OCI-LY1 (cell line): ENCODE measurements around the gene MYO5B.

Experiments
- H2AFZ ChIP-seq: fragments of 200-600 bp; sonication (generic), shearing (Covaris generic); 2 replicates; pipeline ENCODE4 v1.6.0; 2014; ENCODE audit warnings: antibody characterized with exemption, mild to moderate bottlenecking, low read length
- H3F3A ChIP-seq: fragments of 200-600 bp; sonication (generic), shearing (Covaris generic); 2 replicates; pipeline ENCODE4 v1.6.0; 2014; ENCODE audit warnings: mild to moderate bottlenecking, antibody characterized with exemption, low read length, moderate library complexity; ENCODE audit not compliant: insufficient read depth
- H3K27ac ChIP-seq: fragments of 200-600 bp; sonication (generic); 2 replicates; pipeline ENCODE4 v1.5.1; 2014; ENCODE audit warnings: low read length, mixed run types, mild to moderate bottlenecking, low read depth; ENCODE audit not compliant: poor library complexity, severe bottlenecking
- H3K27me3 ChIP-seq: fragments of 200-600 bp; sonication (generic); 2 replicates; pipeline ENCODE4 v1.6.0; 2014; ENCODE audit warnings: antibody characterized with exemption, mild to moderate bottlenecking, low read length, moderate library complexity; ENCODE audit not compliant: insufficient read depth
- H3K36me3 ChIP-seq: fragments of 200-600 bp; sonication (generic); 2 replicates; pipeline ENCODE4 v1.6.1; 2014; ENCODE audit warnings: mild to moderate bottlenecking, antibody characterized with exemption, low read length, moderate library complexity, mixed read lengths; ENCODE audit not compliant: insufficient read depth
- H3K4me1 ChIP-seq: fragments of 200-600 bp; sonication (generic); 2 replicates; pipeline ENCODE4 v1.5.1; 2014; ENCODE audit warnings: mild to moderate bottlenecking, low read length, moderate library complexity; ENCODE audit not compliant: insufficient read depth, severe bottlenecking
- H3K4me2 ChIP-seq: fragments of 200-600 bp; sonication (generic), shearing (Covaris generic); 2 replicates; pipeline ENCODE4 v1.6.1; 2014; ENCODE audit warnings: low read length
- H3K4me3 ChIP-seq: fragments of 200-600 bp; sonication (generic); 2 replicates; pipeline ENCODE4 v1.5.1; 2014; ENCODE audit warnings: low read length, low read depth, mild to moderate bottlenecking, mixed read lengths; ENCODE audit not compliant: poor library complexity, severe bottlenecking
- H3K79me2 ChIP-seq: fragments of 200-600 bp; shearing (Covaris generic); 2 replicates; pipeline ENCODE4 v1.6.1; 2016; ENCODE audit warnings: mixed run types, low read length, mixed read lengths; ENCODE audit not compliant: insufficient read depth
- H3K9ac ChIP-seq: fragments of 200-600 bp; sonication (generic), shearing (Covaris generic); 2 replicates; pipeline ENCODE4 v1.6.1; 2014; ENCODE audit warnings: mild to moderate bottlenecking, low read length, mixed read lengths
- H3K9me2 ChIP-seq: fragments of 200-600 bp; sonication (generic), shearing (Covaris generic); 2 replicates; pipeline ENCODE4 v1.6.1; 2014; ENCODE audit warnings: low read depth, mild to moderate bottlenecking, low read length, mixed read lengths
- H3K9me3 ChIP-seq: fragments of 200-600 bp; shearing (Covaris generic); 2 replicates; pipeline ENCODE4 v1.6.1; 2014; ENCODE audit warnings: low read length, mixed read lengths
- H4K20me1 ChIP-seq: fragments of 200-600 bp; sonication (generic), shearing (Covaris generic); 2 replicates; pipeline ENCODE4 v1.6.0; 2016; ENCODE audit warnings: mild to moderate bottlenecking, low read length; ENCODE audit not compliant: insufficient read depth
- EZH2 ChIP-seq: fragments of 200-600 bp; sonication (generic), shearing (Covaris generic); IDR thresholded peaks from 2 replicates; pipeline ENCODE4 v1.8.0; 2017; ENCODE audit warnings: borderline replicate concordance, mixed run types, mild to moderate bottlenecking, antibody characterized with exemption, low read length, moderate library complexity, mixed read lengths
- TF ChIP-seq, protein P1 (sequence below): fragments of 200-600 bp; sonication (generic), shearing (Covaris generic); IDR thresholded peaks from 2 replicates; pipeline ENCODE4 v1.5.1; 2017; ENCODE audit warnings: mild to moderate bottlenecking, antibody characterized with exemption, low read length, moderate library complexity, mixed read lengths

MYO5B gene

DNA sequence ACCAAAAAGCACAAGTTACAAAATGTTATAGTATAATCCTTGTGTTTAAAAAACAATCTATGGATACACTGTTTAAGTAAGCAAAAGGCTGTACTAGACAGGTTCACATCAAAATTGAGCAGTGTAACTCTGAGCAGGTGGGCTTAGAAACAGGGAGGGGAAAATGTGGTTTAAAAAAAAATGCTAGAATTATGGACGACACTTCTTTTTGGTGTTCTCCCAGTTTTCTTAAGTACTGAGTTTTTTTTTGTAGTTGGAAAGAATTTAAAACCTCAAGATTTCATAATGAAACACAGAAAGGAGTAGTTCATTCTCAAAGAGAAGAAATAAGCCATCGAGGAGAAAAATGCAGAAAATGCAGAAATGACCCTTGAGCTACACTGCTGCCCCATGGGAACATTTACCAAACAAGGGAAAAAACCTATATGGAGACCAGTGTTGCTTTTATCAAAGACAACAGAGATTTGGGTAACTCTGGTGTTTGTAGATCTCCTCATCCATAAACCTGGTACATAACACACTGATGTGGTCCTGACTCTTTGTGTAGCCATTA is 100.7 kb downstream of the MYO5B start:
- Histone ChIP-seq H3K4me3 (no peak overlapping the region), H3K9ac (no peak overlapping the region), H3K9me3 (no peaks in the 10 kb centered on the region), H3K27ac (no peak overlapping the region), H2AFZ (no peak overlapping the region), H3K4me1 (no peaks in the 10 kb centered on the region), H3K4me2 (no peak overlapping the region), H3K9me2 (no peaks in the 10 kb centered on the region), H3K36me3 (no peaks in the 10 kb centered on the region), H3K27me3 (no peaks in the 10 kb centered on the region), H3F3A (no peaks in the 10 kb centered on the region), H4K20me1 (no peaks in the 10 kb centered on the region), H3K79me2 (no peaks in the 10 kb centered on the region)
- no peak for TF ChIP-seq EZH2
- TF ChIP-seq, protein P1, sequence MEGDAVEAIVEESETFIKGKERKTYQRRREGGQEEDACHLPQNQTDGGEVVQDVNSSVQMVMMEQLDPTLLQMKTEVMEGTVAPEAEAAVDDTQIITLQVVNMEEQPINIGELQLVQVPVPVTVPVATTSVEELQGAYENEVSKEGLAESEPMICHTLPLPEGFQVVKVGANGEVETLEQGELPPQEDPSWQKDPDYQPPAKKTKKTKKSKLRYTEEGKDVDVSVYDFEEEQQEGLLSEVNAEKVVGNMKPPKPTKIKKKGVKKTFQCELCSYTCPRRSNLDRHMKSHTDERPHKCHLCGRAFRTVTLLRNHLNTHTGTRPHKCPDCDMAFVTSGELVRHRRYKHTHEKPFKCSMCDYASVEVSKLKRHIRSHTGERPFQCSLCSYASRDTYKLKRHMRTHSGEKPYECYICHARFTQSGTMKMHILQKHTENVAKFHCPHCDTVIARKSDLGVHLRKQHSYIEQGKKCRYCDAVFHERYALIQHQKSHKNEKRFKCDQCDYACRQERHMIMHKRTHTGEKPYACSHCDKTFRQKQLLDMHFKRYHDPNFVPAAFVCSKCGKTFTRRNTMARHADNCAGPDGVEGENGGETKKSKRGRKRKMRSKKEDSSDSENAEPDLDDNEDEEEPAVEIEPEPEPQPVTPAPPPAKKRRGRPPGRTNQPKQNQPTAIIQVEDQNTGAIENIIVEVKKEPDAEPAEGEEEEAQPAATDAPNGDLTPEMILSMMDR: no peak

DNA sequence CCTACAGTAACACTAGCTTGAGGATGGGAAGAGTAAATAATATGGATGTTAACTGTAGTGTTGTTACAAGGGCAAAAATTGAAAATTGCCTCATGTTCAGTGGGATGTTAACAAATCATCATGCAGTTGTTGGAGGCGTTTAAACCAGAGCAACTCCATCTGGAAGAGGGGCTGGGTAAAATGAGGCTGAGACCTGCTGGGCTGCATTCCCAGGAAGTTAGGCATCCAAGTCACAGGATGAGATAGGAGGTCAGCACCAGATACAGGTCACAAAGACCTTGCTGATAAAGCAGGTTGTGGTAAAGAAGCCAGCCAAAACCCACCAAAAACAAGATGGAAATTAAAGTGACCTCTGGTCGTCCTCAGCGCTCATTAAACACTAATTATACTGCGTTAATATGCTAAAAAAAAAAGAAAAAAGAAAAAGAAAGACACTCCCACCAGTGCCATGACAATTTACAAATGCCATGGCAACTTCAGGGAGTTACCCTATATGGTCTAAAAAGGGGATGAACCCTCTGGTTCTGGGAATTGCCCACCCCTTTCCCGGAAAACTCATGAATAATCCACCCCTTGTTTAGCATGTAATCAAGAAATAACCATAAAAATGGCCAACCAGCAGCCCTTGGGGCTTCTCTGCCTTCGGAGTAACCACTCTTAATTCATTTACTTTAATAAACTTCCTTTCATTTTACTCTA is 101.4 kb downstream of the MYO5B start:
- H3K27me3 ChIP-seq: no peaks in the 10 kb centered on the region
- no peaks in the 10 kb centered on the region for H3K36me3 ChIP-seq
- no peak overlapping the region for H3K4me2 ChIP-seq
- no peak overlapping the region for H3K9ac ChIP-seq
- no peaks in the 10 kb centered on the region for H3K4me1 ChIP-seq
- no peak overlapping the region for H3K4me3 ChIP-seq
- H3K9me2 ChIP-seq: no peaks in the 10 kb centered on the region
- H3K79me2 ChIP-seq: no peaks in the 10 kb centered on the region
- no peaks in the 10 kb centered on the region for H3K9me3 ChIP-seq
- H3F3A ChIP-seq: no peaks in the 10 kb centered on the region
- no peaks in the 10 kb centered on the region for H4K20me1 ChIP-seq
- no peak overlapping the region for H3K27ac ChIP-seq
- TF ChIP-seq EZH2: no peak
- TF ChIP-seq, protein P1: no peak
- H2AFZ ChIP-seq: no peak overlapping the region

DNA sequence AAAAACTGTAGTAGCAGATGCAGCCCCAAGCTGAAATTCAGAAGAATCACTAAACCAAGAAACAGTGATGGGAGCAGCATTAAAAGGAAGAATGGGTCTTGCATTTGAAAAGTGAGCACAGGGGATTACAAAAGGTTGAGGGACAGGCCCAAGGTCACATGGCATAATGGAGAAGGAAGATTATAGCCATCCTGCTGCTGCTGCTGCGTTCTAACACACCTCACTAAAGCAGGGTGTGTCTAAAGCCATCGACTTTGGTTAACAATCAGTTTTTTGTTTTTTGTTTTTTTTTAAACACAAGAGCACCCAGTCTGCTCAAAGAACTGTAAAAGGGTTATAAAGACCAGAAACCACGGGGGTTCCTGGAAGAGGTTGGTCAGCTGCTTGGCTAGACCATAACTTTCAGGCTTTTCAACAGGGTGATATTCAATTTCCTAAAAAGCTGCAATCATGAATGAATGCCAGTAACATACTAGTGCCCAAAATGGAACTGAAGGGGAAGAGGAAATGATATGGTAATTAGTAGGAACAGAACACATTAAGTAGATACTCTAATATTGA is 102.6 kb downstream of the MYO5B start:
- TF ChIP-seq, protein P1: no peak
- no peak for TF ChIP-seq EZH2
- H3K4me3 ChIP-seq: no peak overlapping the region
- H3K79me2 ChIP-seq: no peaks in the 10 kb centered on the region
- H3K4me2 ChIP-seq: no peak overlapping the region
- H3K9me3 ChIP-seq: no peaks in the 10 kb centered on the region
- no peaks in the 10 kb centered on the region for H3K27me3 ChIP-seq
- H3K9ac ChIP-seq: no peak overlapping the region
- no peaks in the 10 kb centered on the region for H3K36me3 ChIP-seq
- H3K9me2 ChIP-seq: no peaks in the 10 kb centered on the region
- H3K27ac ChIP-seq: no peak overlapping the region
- no peaks in the 10 kb centered on the region for H3F3A ChIP-seq
- no peak overlapping the region for H2AFZ ChIP-seq
- no peaks in the 10 kb centered on the region for H4K20me1 ChIP-seq
- H3K4me1 ChIP-seq: no peaks in the 10 kb centered on the region
